Measurements from ENCODE around the gene CHRNG. TPM values are rescaled to one million over a fixed set of nuclear protein-coding genes. Genes with fewer than 3 reads are reported as not detected.

Gene CHRNG
- total RNA-seq, 1 donor from 2014 or later, result not detected

DNA sequence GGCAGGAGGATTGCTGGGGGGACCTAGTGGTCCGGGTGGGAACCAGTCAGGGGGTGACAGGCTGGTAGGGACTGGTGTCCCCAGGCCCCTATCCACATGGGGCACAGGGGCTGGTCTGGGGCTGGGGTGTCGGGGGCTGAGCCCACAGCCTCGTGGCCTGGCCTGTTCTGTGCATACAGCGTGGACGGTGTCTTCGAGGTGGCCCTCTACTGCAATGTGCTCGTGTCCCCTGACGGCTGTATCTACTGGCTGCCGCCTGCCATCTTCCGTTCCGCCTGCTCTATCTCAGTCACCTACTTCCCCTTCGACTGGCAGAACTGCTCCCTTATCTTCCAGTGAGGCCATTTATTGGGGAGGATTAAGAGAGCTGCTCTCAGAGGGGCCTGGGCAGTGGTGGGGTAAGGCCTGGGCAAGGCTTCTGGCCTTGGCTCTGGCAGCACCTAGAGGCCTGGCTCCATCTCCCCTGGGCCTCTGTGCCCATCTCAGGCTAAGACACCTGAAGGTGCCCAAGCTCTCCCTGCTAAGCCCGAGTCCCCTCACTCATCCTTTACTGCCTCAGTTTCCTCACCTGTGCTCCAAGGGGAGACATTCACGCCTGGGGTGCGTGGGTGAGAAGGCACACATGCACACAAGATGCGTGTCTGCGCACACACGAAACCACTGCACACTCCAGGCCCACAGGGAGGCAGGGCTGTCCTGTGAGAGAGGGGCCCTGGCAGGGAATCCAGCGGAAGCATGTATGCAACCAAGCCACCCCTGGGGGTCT lies 1.9 kb downstream of the CHRNG start:
- Histone ChIP-seq H3K27me3 (ENCODE audit: control insufficient read depth, insufficient read depth, low read length) (no peaks in the 10 kb centered on the region), H3K36me3 (ENCODE audit: control insufficient read depth, insufficient read depth, low read length) (no peaks in the 10 kb centered on the region), H3K4me3 (ENCODE audit: low read depth, low read length) (no peak overlapping the region)
- DNase-seq (ENCODE audit: low read depth) (no peak), FAIRE-seq (no peak)
- TF ChIP-seq, protein P1, sequence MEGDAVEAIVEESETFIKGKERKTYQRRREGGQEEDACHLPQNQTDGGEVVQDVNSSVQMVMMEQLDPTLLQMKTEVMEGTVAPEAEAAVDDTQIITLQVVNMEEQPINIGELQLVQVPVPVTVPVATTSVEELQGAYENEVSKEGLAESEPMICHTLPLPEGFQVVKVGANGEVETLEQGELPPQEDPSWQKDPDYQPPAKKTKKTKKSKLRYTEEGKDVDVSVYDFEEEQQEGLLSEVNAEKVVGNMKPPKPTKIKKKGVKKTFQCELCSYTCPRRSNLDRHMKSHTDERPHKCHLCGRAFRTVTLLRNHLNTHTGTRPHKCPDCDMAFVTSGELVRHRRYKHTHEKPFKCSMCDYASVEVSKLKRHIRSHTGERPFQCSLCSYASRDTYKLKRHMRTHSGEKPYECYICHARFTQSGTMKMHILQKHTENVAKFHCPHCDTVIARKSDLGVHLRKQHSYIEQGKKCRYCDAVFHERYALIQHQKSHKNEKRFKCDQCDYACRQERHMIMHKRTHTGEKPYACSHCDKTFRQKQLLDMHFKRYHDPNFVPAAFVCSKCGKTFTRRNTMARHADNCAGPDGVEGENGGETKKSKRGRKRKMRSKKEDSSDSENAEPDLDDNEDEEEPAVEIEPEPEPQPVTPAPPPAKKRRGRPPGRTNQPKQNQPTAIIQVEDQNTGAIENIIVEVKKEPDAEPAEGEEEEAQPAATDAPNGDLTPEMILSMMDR (IDR thresholded peaks at IDR 0.05; ENCODE audit: insufficient read depth, low read length, severe bottlenecking), result no peak

DNA sequence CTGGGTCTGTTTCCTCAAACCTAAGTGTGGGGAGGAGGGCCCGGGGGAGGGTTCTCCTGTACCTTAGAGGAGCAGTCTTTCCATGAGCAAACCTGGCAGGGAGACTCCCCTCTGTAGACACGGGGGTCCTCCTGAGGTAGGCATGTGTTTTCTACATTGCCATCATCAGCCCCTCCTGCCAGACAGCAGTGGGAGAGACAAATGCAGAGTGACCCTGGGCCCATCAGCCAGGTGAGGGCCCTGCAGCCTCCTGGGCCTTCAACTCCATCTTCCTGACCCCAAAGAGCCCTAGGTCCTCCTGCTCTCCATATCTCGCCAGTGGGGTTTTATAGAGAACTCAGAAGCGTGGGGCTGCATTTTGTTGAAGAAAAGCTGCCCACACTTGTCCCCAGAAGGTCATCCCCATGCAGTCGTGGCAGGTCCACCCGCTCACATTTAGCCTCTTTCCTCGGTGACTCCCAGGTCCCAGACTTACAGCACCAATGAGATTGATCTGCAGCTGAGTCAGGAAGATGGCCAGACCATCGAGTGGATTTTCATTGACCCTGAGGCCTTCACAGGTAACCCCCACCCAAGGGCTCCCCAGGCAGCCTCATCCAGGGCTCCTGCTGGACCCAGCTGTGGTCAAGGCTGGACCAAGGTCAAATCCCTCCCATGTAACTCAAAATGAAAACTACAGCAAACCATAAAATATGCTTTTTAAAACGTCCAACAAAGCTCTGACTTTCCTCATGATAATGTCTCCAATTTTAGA lies 2.6 kb downstream of the CHRNG start:
- Histone ChIP-seq H3K27me3 (ENCODE audit: control insufficient read depth, insufficient read depth, low read length) (no peaks in the 10 kb centered on the region), H3K36me3 (ENCODE audit: control insufficient read depth, insufficient read depth, low read length) (peaks cover 5% of the 10 kb centered on the region), H3K4me3 (ENCODE audit: low read depth, low read length) (no peak overlapping the region)
- TF ChIP-seq, protein P1 (IDR thresholded peaks at IDR 0.05; ENCODE audit: insufficient read depth, low read length, severe bottlenecking), result no peak
- no peak for DNase-seq (ENCODE audit: low read depth)
- no peak for FAIRE-seq

DNA sequence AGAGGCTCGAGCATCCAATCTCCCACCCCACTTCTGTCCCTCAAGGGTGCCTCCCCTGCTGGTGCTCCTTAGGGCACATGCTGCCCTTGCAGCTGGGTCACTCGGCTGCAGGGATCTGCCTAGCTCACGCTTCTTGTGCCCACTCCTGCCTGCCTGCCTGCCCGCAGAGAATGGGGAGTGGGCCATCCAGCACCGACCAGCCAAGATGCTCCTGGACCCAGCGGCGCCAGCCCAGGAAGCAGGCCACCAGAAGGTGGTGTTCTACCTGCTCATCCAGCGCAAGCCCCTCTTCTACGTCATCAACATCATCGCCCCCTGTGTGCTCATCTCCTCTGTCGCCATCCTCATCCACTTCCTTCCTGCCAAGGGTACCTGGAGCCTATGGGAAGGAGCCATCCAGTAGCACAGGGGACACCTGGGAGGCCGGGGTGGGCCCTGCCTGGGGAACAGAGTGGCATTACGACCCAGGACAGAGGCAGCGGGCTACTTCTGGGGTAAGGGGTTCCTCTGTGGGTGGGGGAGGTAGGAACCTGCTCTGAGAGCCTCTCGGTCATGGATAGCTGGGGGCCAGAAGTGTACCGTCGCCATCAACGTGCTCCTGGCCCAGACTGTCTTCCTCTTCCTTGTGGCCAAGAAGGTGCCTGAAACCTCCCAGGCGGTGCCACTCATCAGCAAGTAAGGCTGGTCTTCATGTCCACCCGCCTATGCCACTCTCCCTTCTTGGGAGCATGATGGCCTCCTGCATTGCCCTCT lies 3.4 kb downstream of the CHRNG start:
- no peak for DNase-seq (ENCODE audit: low read depth)
- TF ChIP-seq, protein P1 (IDR thresholded peaks at IDR 0.05; ENCODE audit: insufficient read depth, low read length, severe bottlenecking), result no peak
- Histone ChIP-seq H3K36me3 (ENCODE audit: control insufficient read depth, insufficient read depth, low read length) (peaks cover 6% of the 10 kb centered on the region), H3K4me3 (ENCODE audit: low read depth, low read length) (no peak overlapping the region), H3K27me3 (ENCODE audit: control insufficient read depth, insufficient read depth, low read length) (no peaks in the 10 kb centered on the region)
- FAIRE-seq, result no peak

DNA sequence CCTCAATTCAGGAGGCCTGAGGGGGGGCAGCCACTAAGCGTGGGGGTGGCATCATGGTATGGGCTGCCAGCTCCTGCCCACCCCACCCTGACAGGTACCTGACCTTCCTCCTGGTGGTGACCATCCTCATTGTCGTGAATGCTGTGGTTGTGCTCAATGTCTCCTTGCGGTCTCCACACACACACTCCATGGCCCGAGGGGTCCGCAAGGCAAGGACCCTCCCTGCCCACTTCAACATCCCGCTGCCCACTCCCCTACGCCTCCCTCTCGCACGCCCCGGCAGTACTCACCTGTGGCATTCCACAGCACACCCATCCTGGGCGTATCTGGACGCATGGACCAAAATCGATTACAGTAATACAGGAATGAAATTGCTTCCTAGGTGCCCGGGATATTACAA lies 4.0 kb downstream of the CHRNG start:
- TF ChIP-seq, protein P1 (IDR thresholded peaks at IDR 0.05; ENCODE audit: insufficient read depth, low read length, severe bottlenecking), result no peak
- no peak for FAIRE-seq
- no peaks in the 10 kb centered on the region for H3K27me3 ChIP-seq (ENCODE audit: control insufficient read depth, insufficient read depth, low read length)
- H3K36me3 ChIP-seq (ENCODE audit: control insufficient read depth, insufficient read depth, low read length), result peaks cover 6% of the 10 kb centered on the region
- DNase-seq (ENCODE audit: low read depth), result no peak
- H3K4me3 ChIP-seq (ENCODE audit: low read depth, low read length), result no peak overlapping the region

DNA sequence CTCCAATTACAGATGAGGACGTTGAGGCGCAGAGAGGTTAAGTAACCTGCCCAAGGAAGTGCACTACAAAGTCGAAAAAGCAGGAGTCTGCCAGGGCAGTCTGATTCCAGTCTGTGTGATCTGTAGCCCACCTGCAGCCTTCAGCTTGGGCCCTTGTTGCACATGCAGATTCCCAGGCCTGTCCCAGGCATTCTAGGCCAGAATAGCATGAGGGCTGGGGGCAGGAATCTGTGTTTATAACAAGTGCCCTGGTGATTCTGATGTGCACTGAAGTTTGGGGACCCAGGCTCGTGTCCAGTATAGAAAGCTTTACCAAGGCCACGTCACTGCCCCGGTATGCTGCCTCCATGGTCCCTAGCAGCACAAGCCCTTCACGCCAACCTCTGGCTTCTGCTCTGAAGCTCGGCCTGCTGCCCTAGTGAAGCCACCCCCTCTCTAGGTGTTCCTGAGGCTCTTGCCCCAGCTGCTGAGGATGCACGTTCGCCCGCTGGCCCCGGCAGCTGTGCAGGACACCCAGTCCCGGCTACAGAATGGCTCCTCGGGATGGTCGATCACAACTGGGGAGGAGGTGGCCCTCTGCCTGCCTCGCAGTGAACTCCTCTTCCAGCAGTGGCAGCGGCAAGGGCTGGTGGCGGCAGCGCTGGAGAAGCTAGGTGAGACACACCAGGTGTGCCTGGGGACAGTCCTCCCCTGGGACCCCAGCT lies 4.6 kb downstream of the CHRNG start:
- no peak for DNase-seq (ENCODE audit: low read depth)
- TF ChIP-seq, protein P1 (IDR thresholded peaks at IDR 0.05; ENCODE audit: insufficient read depth, low read length, severe bottlenecking), result no peak
- H3K36me3 ChIP-seq (ENCODE audit: control insufficient read depth, insufficient read depth, low read length), result peaks cover 6% of the 10 kb centered on the region
- no peak for FAIRE-seq
- no peak overlapping the region for H3K4me3 ChIP-seq (ENCODE audit: low read depth, low read length)
- H3K27me3 ChIP-seq (ENCODE audit: control insufficient read depth, insufficient read depth, low read length), result no peaks in the 10 kb centered on the region

Measured in bronchial epithelial cell (primary cell).